GM21717 (cell line): ENCODE measurements around the gene LRFN2.

ENCODE experiments used
- ATAC-seq: cut with Tn5 transposase; IDR thresholded peaks from one replicate; pipeline ENCODE4 v1.9.1; 2021; ENCODE audit warnings: mild to moderate bottlenecking, moderate library complexity; ENCODE audit not compliant: unreplicated experiment

The LRFN2 gene

GRCh38 chr6:40520678-40521077 is 66.5 kb downstream of the LRFN2 start:
- ATAC-seq: no peak

GRCh38 chr6:40520084-40520483 is 67.1 kb downstream of the LRFN2 start:
- ATAC-seq: no peak

GRCh38 chr6:40517654-40518053 is 69.5 kb downstream of the LRFN2 start:
- no peak for ATAC-seq

- ATAC-seq: no peak
Measured at GRCh38 chr6:40516429-40516828, 70.7 kb downstream of the LRFN2 start.

- ATAC-seq: no peak
Measured at GRCh38 chr6:40512340-40512739, 74.8 kb downstream of the LRFN2 start.

GRCh38 chr6:40511884-40512283 is 75.3 kb downstream of the LRFN2 start:
- no peak for ATAC-seq

GRCh38 chr6:40510442-40510841 is 76.7 kb downstream of the LRFN2 start:
- ATAC-seq: no peak

GRCh38 chr6:40509716-40510260 is 77.4 kb downstream of the LRFN2 start:
- ATAC-seq: no peak

- ATAC-seq: no peak
Measured at GRCh38 chr6:40509086-40509485, 78.1 kb downstream of the LRFN2 start.

- ATAC-seq: no peak
Measured at GRCh38 chr6:40506954-40507353, 80.2 kb downstream of the LRFN2 start.

GRCh38 chr6:40505191-40505810 is 81.9 kb downstream of the LRFN2 start:
- no peak for ATAC-seq

GRCh38 chr6:40504274-40504673 is 82.9 kb downstream of the LRFN2 start:
- no peak for ATAC-seq

GRCh38 chr6:40500227-40500626 is 86.9 kb downstream of the LRFN2 start:
- no peak for ATAC-seq

GRCh38 chr6:40499215-40499614 is 87.9 kb downstream of the LRFN2 start:
- no peak for ATAC-seq

GRCh38 chr6:40498148-40498547 is 89.0 kb downstream of the LRFN2 start:
- no peak for ATAC-seq

GRCh38 chr6:40492187-40492586 is 95.0 kb downstream of the LRFN2 start:
- no peak for ATAC-seq

- ATAC-seq: no peak
Measured at GRCh38 chr6:40490508-40490907, 96.7 kb downstream of the LRFN2 start.

- no peak for ATAC-seq
Measured at GRCh38 chr6:40489798-40490197, 97.4 kb downstream of the LRFN2 start.

- ATAC-seq: no peak
Measured at GRCh38 chr6:40486576-40486975, 100.6 kb downstream of the LRFN2 start.

GRCh38 chr6:40485795-40486194 is 101.4 kb downstream of the LRFN2 start:
- no peak for ATAC-seq

GRCh38 chr6:40485300-40485699 is 101.9 kb downstream of the LRFN2 start:
- no peak for ATAC-seq

- no peak for ATAC-seq
Measured at GRCh38 chr6:40484066-40484465, 103.1 kb downstream of the LRFN2 start.

- ATAC-seq: no peak
Measured at GRCh38 chr6:40482532-40482931, 104.6 kb downstream of the LRFN2 start.
